ENCODE data around the gene CYB5R3.

DNA sequence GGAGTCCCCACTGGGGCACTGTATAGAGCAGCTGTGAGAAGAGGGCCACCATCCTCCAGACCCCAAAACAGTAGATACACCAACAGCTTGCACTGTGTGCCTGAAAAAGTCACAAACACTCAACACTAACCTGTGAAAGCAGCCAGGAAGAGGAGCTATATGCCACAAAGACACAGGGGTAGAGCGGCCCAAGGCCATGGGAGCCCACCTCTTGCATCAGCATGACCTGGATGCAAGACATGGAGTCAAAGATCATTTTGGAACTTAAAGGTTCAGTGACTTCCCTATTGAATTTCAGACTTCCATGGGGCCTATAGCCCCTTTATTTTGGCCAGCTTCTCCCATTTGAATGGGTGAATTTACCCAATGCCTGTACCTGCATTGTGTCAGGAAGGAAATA lies 29.7 kb upstream of the CYB5R3 start:
- TF ChIP-seq EZH2 (IDR thresholded peaks at IDR 0.05; ENCODE audit: borderline replicate concordance, low read length) (no peak), CTCF (conservative IDR thresholded peaks at IDR 0.05 in 1 of 2, IDR thresholded peaks at IDR 0.05 in 1 of 2; ENCODE audit: extremely low read depth in 1 of 2, insufficient read depth in 1 of 2, low read depth in 1 of 2, low read length in 2 of 2) (no peak)
